Esophagus (tissue), 2 donors: Measurements from ENCODE around the gene MUC4. TPM values are rescaled to one million over a fixed set of nuclear protein-coding genes. Genes with fewer than 3 reads are reported as not detected.
A peak's percentile ranks its signal among the peaks of the same experiment; 100 is the strongest.
"Not testable (repeated sequence)": the region's sequence is repeated elsewhere in the genome, so short reads cannot be mapped to it uniquely, and the experiment has no call there.

Source experiments
- H3K27ac ChIP-seq, 2 donors: one replicate each; pipeline ENCODE4 v1.5.1; 2013; ENCODE audit warnings: low read depth in 2 of 2, mild to moderate bottlenecking in 2 of 2, inconsistent platforms in 1 of 2, low read length in 1 of 2, moderate library complexity in 1 of 2
- H3K27me3 ChIP-seq, 2 donors: one replicate each; pipeline ENCODE4 v1.6.1; 2013; ENCODE audit warnings: low read length in 2 of 2, control low read depth in 1 of 2, mild to moderate bottlenecking in 1 of 2; ENCODE audit not compliant: insufficient read depth in 2 of 2, control insufficient read depth in 1 of 2
- H3K36me3 ChIP-seq, 2 donors: one replicate each; pipeline ENCODE4 v1.6.1; 2013; ENCODE audit warnings: low read length in 1 of 2; ENCODE audit not compliant: control insufficient read depth in 2 of 2, insufficient read depth in 2 of 2
- H3K4me1 ChIP-seq, 2 donors: one replicate each; pipeline ENCODE4 v1.6.1; 2013; ENCODE audit warnings: low read length in 1 of 2; ENCODE audit not compliant: control insufficient read depth in 2 of 2, insufficient read depth in 2 of 2
- H3K4me3 ChIP-seq, 2 donors: one replicate each; pipeline ENCODE4 v1.5.1; 2013; ENCODE audit warnings: low read length in 2 of 2, mild to moderate bottlenecking in 2 of 2, low read depth in 1 of 2, moderate library complexity in 1 of 2
- H3K9me3 ChIP-seq, 2 donors: one replicate each; pipeline ENCODE4 v1.6.1; 2013; ENCODE audit warnings: mild to moderate bottlenecking in 2 of 2, low read depth in 1 of 2, low read length in 1 of 2, moderate library complexity in 1 of 2; ENCODE audit not compliant: control insufficient read depth in 2 of 2, insufficient read depth in 1 of 2
- WGBS, 2 donors: extraction: QIAGEN DNeasy Blood & Tissue Kit; methylation state at CpG; one replicate each; pipeline ENCODE4 v1.1.7; 2013; 5-methylcytosine and 5-hydroxymethylcytosine counted together
- polyA plus RNA-seq, 2 donors: library from polyadenylated mRNA; stranded (reverse); fragments of 200-250 nt; gene quantifications; one replicate each; pipeline ENCODE4 v1.2.3, GENCODE V29; 2013
- donor health status: healthy with polysubstance abuse.
- donor health status: Bipolar disorder and iron deficiency.

MUC4 gene
- polyA plus RNA-seq, 2 donors = 15.6 to 17.4 TPM

- Histone ChIP-seq H3K27ac (peak overlapping the region; percentile 30 to 82), H3K4me1 (peaks cover 0 to 14% of the 10 kb centered on the region in 2 donors)
Measured at GRCh38 chr3:195717416-195717815, 94.3 kb downstream of the MUC4 start.

DNA sequence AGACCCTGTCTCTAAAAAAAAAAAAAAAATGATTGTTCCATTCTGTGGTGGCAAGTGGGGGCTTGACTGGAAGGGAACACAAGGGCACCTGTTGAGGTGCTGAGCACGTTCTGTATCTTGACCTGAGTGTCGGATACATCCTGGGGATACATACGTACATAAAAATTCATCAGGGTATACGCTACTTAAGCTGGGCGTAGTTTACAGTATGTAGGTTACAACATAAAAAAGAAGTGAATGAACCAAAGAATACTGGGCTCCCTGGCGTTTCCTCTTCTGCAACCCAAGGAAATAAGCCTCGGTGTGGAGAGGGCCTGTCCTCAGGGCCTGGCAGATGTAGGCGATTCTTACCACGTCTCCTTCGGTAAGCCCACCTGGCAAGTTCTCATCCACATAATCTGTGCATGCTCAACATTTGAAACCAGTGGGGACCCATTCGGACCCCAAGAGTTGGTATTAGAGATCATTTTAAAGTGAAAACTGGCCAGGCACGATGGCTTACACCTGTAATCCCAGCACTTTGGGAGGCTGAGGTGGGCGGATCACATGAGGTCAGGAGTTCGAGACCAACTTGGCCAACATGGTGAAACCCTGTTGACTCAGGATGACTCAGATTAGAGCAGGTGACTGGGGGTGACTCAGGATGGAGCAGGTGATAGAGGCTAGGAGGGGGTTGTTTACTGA is 96.0 kb downstream of the MUC4 start:
- Histone ChIP-seq H3K4me3 (no peak overlapping the region), H3K9me3 (no peaks in the 10 kb centered on the region), H3K4me1 (peaks cover 0 to 10% of the 10 kb centered on the region in 2 donors), H3K27ac (peak overlapping the region; percentile 81 to 82), H3K27me3 (no peaks in the 10 kb centered on the region), H3K36me3 (peaks cover 0 to 3% of the 10 kb centered on the region in 2 donors)
- WGBS, 2 donors = 72 to 75% methylated on average over 14 of the region's 14 CpGs

More at GRCh38 chr3:195717416-195717815, 94.3 kb downstream of the MUC4 start:
- Histone ChIP-seq H3K27me3 (no peaks in the 10 kb centered on the region), H3K4me3 (no peak overlapping the region), H3K36me3 (no peaks in the 10 kb centered on the region), H3K9me3 (no peaks in the 10 kb centered on the region)
- 67 to 71% methylated on average over 9 of the region's 9 CpGs for WGBS, 2 donors

- Histone ChIP-seq H3K27me3 (no peaks in the 10 kb centered on the region), H3K9me3 (no peaks in the 10 kb centered on the region), H3K4me1 (peaks cover 0 to 5% of the 10 kb centered on the region in 2 donors), H3K36me3 (peaks cover 0 to 3% of the 10 kb centered on the region in 2 donors), H3K4me3 (no peak overlapping the region), H3K27ac (peak overlapping the region in 1 of 2 donors; percentile 81)
- WGBS, 2 donors = 65 to 67% methylated on average over 4 of the region's 4 CpGs
Measured at GRCh38 chr3:195715134-195715533, 96.6 kb downstream of the MUC4 start.

GRCh38 chr3:195714380-195715011 is 97.2 kb downstream of the MUC4 start:
- H3K9me3 ChIP-seq = no peaks in the 10 kb centered on the region
- no peak overlapping the region for H3K4me3 ChIP-seq
- WGBS, 2 donors = 86 to 87% methylated on average over 6 of the region's 6 CpGs
- H3K27me3 ChIP-seq = no peaks in the 10 kb centered on the region
- peak overlapping the region in 1 of 2 donors; percentile 28 for H3K27ac ChIP-seq
- H3K36me3 ChIP-seq = peaks cover 0 to 3% of the 10 kb centered on the region in 2 donors
- peaks cover 0 to 5% of the 10 kb centered on the region in 2 donors for H3K4me1 ChIP-seq

GRCh38 chr3:195713150-195713549 is 98.6 kb downstream of the MUC4 start:
- not testable (repeated sequence) for H3K27me3 ChIP-seq, H3K4me1 ChIP-seq, H3K4me3 ChIP-seq, H3K9me3 ChIP-seq, H3K27ac ChIP-seq
- WGBS, 2 donors = 28 to 36% methylated on average over 6 to 8 of the region's 9 CpGs
- H3K36me3 ChIP-seq = peaks cover 0 to 11% of the 10 kb centered on the region in 2 donors

GRCh38 chr3:195712535-195712910 is 99.2 kb downstream of the MUC4 start:
- not testable (repeated sequence) for H3K9me3 ChIP-seq, H3K27me3 ChIP-seq, H3K4me1 ChIP-seq, H3K4me3 ChIP-seq, H3K27ac ChIP-seq
- H3K36me3 ChIP-seq = peaks cover 0 to 12% of the 10 kb centered on the region in 2 donors
- 70 to 72% methylated on average over 7 to 8 of the region's 8 CpGs for WGBS, 2 donors

- no peak overlapping the region for H3K27ac ChIP-seq
- no peaks in the 10 kb centered on the region for H3K27me3 ChIP-seq
- H3K9me3 ChIP-seq = no peaks in the 10 kb centered on the region
- 87 to 89% methylated on average over 12 of the region's 12 CpGs for WGBS, 2 donors
- no peak overlapping the region for H3K4me3 ChIP-seq
- peaks cover 0 to 12% of the 10 kb centered on the region in 2 donors for H3K36me3 ChIP-seq
- peaks cover 0 to 2% of the 10 kb centered on the region in 2 donors for H3K4me1 ChIP-seq
Measured at GRCh38 chr3:195711813-195712534, 99.8 kb downstream of the MUC4 start.

GRCh38 chr3:195711091-195711812 is 100.5 kb downstream of the MUC4 start:
- not testable (repeated sequence) for H3K4me1 ChIP-seq, H3K27ac ChIP-seq, H3K27me3 ChIP-seq, H3K4me3 ChIP-seq, H3K9me3 ChIP-seq
- WGBS, 2 donors = 54 to 63% methylated on average over 2 of the region's 2 CpGs
- H3K36me3 ChIP-seq = peaks cover 0 to 12% of the 10 kb centered on the region in 2 donors

GRCh38 chr3:195710126-195710905 is 101.4 kb downstream of the MUC4 start:
- 58 to 63% methylated on average over 6 of the region's 6 CpGs for WGBS, 2 donors
- not testable (repeated sequence) for H3K4me1 ChIP-seq, H3K4me3 ChIP-seq, H3K27me3 ChIP-seq, H3K9me3 ChIP-seq, H3K27ac ChIP-seq
- peaks cover 0 to 12% of the 10 kb centered on the region in 2 donors for H3K36me3 ChIP-seq
